Measurements from ENCODE around the gene KIF5C.

KIF5C gene

GRCh38 chr2:149056541-149057255 lies 181.7 kb downstream of the KIF5C start:
- no peak for DNase-seq

- DNase-seq, result no peak
Observed at GRCh38 chr2:149057401-149057800, 182.4 kb downstream of the KIF5C start.

GRCh38 chr2:149058936-149059335 lies 183.9 kb downstream of the KIF5C start:
- DNase-seq, result no peak

GRCh38 chr2:149059822-149060221 lies 184.8 kb downstream of the KIF5C start:
- DNase-seq, result no peak

GRCh38 chr2:149061133-149061745 lies 186.2 kb downstream of the KIF5C start:
- no peak for DNase-seq

- no peak for DNase-seq
Observed at GRCh38 chr2:149062531-149062930, 187.5 kb downstream of the KIF5C start.

GRCh38 chr2:149063177-149063576 lies 188.2 kb downstream of the KIF5C start:
- no peak for DNase-seq

- DNase-seq, result no peak
Observed at GRCh38 chr2:149064365-149064841, 189.4 kb downstream of the KIF5C start.

GRCh38 chr2:149064856-149065630 lies 190.0 kb downstream of the KIF5C start:
- no peak for DNase-seq

GRCh38 chr2:149068225-149068995 lies 193.4 kb downstream of the KIF5C start:
- no peak for DNase-seq

- no peak for DNase-seq
Observed at GRCh38 chr2:149068996-149069888, 194.2 kb downstream of the KIF5C start.

- no peak for DNase-seq
Observed at GRCh38 chr2:149070681-149071320, 195.8 kb downstream of the KIF5C start.

GRCh38 chr2:149075105-149075504 lies 200.1 kb downstream of the KIF5C start:
- no peak for DNase-seq

GRCh38 chr2:149075853-149076252 lies 200.8 kb downstream of the KIF5C start:
- DNase-seq, result no peak

Measured in right forelimb (tissue), 1 donor.